Loucy (cell line): ENCODE measurements around the gene OR2L5.

Source experiments
- EZH2phosphoT487 ChIP-seq: fragments of 200-600 bp; IDR thresholded peaks from 2 replicates; pipeline ENCODE4 v1.6.1; 2018; ENCODE audit warnings: antibody characterized with exemption, mild to moderate bottlenecking, moderate library complexity, borderline replicate concordance
- TF ChIP-seq, protein P1 (sequence below): fragments of 200-600 bp; sonication (generic); conservative IDR thresholded peaks from 2 replicates; pipeline ENCODE4 v1.5.1; 2014; ENCODE audit warnings: mild to moderate bottlenecking, antibody characterized with exemption, low read length

DNA sequence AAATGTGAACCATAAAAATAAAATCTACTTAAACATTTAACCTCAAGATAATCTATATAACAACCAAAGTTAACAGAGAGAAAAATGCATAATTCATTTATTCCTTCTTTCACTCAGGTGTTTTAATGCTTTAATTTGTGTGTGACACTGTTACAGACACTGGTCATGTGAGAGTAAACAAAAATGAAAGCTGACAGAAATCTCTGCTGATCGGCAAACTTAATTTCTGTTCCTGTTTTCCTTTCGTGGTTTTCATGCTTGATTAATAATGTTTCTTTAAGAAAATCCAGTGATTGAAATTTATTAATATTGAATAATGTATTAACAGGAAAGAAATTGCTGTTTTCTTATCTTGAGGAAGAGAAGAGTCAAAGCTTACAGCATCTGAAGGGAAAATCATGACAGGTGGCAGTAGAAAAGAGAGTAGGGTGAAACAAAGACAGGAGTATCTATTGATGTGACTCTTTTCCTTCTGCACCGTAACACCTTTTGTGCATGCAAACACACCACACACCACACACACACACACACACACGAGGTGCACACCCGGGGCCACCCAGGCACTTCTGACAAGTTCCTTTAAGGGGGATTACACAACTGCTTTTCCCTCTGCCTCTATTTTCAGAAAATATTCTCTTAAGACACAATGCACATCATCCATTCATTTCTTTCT is 46.8 kb upstream of the OR2L5 start:
- TF ChIP-seq, protein P1, sequence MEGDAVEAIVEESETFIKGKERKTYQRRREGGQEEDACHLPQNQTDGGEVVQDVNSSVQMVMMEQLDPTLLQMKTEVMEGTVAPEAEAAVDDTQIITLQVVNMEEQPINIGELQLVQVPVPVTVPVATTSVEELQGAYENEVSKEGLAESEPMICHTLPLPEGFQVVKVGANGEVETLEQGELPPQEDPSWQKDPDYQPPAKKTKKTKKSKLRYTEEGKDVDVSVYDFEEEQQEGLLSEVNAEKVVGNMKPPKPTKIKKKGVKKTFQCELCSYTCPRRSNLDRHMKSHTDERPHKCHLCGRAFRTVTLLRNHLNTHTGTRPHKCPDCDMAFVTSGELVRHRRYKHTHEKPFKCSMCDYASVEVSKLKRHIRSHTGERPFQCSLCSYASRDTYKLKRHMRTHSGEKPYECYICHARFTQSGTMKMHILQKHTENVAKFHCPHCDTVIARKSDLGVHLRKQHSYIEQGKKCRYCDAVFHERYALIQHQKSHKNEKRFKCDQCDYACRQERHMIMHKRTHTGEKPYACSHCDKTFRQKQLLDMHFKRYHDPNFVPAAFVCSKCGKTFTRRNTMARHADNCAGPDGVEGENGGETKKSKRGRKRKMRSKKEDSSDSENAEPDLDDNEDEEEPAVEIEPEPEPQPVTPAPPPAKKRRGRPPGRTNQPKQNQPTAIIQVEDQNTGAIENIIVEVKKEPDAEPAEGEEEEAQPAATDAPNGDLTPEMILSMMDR = no peak
- TF ChIP-seq EZH2phosphoT487 = no peak
